ENCODE measurements around the gene DUS1L.
"Not testable (repeated sequence)": the region's sequence is repeated elsewhere in the genome, so short reads cannot be mapped to it uniquely, and the experiment has no call there.

Gene DUS1L

DNA sequence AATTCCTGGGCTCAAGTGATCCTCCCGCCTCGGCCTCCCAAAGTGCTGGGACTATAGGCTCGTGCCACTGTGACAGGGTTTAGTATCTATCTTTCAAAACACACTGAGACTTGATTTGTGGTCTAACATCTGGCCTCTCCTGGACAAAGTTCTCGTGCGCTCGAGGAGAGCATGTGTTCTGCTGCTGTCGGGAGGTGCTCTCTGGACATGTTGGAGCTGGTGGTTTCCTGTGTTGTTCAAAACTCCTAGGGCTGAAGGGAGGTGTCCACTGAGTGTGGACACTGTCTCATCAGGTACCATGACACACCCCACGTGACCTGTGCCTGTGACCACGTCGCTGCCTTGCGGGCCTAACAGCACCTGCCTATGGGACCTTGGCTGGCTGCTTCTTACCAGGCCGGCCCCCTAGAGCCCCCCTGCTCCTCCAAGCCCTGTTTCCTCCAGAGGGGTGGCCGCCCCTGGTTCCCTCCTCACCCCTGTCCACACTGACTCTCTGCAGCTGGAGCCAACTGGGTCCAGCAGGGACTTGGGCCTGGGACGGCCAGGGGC lies 19.6 kb downstream of the DUS1L start:
- no peak for FAIRE-seq
- no peak for DNase-seq (ENCODE audit: insufficient read length, low spot score)

DNA sequence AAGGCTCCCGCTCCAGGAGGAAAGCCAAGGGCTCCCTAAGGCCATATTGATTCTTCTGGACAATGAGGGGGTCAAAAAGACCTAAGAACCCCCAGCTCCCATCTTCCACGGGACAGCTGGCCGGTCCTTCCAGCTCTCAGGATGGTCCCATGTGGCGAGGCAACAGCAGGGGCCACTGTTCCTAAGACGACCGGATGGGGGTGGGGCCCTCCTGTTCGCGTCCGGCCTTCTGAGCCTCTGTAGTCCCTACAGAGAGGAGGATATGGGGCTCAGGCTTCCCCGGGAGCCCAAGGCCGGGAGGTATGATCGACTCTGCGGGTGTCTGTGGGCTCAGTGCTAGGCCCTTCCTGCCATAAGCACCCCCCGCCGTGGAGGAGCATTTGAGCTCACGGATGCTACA lies 22.1 kb downstream of the DUS1L start:
- FAIRE-seq (no peak), DNase-seq (ENCODE audit: insufficient read length, low spot score) (no peak)
- TF ChIP-seq SPI1 (IDR thresholded peaks at IDR 0.05; ENCODE audit: low read depth, low read length): no peak
- no peak for TF ChIP-seq POLR2A (IDR thresholded peaks at IDR 0.05; ENCODE audit: low read depth, low read length)
- no peak for TF ChIP-seq TAF1 (IDR thresholded peaks at IDR 0.05; ENCODE audit: low read depth, low read length)
- TF ChIP-seq PAX5 (IDR thresholded peaks at IDR 0.05; ENCODE audit: insufficient read depth, low read length, severe bottlenecking): no peak

More for the DNA sequence above, 19.6 kb downstream of the DUS1L start:
- TF ChIP-seq TAF1 (IDR thresholded peaks at IDR 0.05; ENCODE audit: low read depth, low read length) (no peak), PAX5 (IDR thresholded peaks at IDR 0.05; ENCODE audit: insufficient read depth, low read length, severe bottlenecking) (no peak), POU2F2 (IDR thresholded peaks at IDR 0.05; ENCODE audit: low read depth, low read length) (no peak), SPI1 (IDR thresholded peaks at IDR 0.05; ENCODE audit: low read depth, low read length) (no peak), POLR2AphosphoS5 (IDR thresholded peaks at IDR 0.05; ENCODE audit: low read depth, low read length) (no peak), POLR2A (IDR thresholded peaks at IDR 0.05; ENCODE audit: low read depth, low read length) (no peak)

DNA sequence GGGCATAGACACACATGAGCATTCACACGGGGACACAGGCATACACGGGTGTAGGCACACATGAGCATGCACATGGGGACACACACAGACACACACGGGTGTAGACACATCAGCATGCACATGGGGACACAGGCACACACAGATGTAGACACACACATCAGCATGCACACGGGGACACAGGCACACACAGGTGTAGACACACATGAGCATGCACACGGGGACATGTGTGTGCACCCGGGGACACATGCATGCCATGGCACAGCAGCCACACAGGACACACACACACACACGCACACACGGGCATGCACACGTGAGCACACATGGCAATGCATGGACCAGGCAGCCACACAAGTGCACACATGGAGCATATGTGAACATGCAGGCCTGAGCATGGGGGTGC lies 23.0 kb downstream of the DUS1L start:
- FAIRE-seq (no peak), DNase-seq (ENCODE audit: insufficient read length, low spot score) (no peak)
- TF ChIP-seq TAF1 (IDR thresholded peaks at IDR 0.05; ENCODE audit: low read depth, low read length): no peak
- TF ChIP-seq POLR2A (IDR thresholded peaks at IDR 0.05; ENCODE audit: low read depth, low read length): no peak
- TF ChIP-seq POU2F2 (IDR thresholded peaks at IDR 0.05; ENCODE audit: low read depth, low read length): no peak

DNA sequence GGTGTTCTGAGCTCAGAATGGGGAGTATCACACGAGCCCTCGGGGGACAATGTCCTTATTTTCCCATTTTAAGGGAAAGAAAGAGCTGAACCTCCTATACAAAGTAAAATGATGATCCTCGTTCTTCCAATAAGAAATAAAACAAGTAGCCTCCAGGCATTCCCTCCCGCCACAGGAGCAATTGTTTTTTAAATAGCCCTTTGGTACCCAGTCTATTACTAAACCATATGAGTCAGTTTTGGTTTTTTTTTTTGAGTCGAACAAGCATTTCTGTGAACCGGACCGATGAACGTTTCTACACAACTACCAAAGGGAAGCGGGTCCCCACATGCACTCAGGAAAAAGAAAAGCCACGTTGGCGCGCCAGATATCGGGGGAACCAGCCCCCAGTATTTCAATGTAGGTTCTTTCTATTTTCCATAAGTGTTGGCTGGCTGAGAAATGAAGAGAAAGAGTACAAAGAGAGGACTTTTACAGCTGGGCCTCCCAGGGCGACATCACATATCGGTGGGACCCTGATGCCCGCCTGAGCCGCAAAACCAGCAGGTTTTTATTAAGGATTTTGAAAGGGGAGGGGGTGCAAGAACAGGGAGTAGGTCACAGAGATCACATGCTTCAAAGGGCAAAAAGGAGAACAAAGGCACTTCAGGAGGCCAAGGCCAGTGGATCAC lies 24.3 kb downstream of the DUS1L start:
- DNase-seq (ENCODE audit: insufficient read length, low spot score) (no peak), FAIRE-seq (no peak)
- no peak for TF ChIP-seq PAX5 (IDR thresholded peaks at IDR 0.05; ENCODE audit: insufficient read depth, low read length, severe bottlenecking)
- TF ChIP-seq POLR2A (IDR thresholded peaks at IDR 0.05; ENCODE audit: low read depth, low read length): no peak
- TF ChIP-seq SPI1 (IDR thresholded peaks at IDR 0.05; ENCODE audit: low read depth, low read length): no peak
- no peak for TF ChIP-seq POLR2AphosphoS5 (IDR thresholded peaks at IDR 0.05; ENCODE audit: low read depth, low read length)
- TF ChIP-seq POU2F2 (IDR thresholded peaks at IDR 0.05; ENCODE audit: low read depth, low read length): no peak
- TF ChIP-seq TAF1 (IDR thresholded peaks at IDR 0.05; ENCODE audit: low read depth, low read length): no peak

DNA sequence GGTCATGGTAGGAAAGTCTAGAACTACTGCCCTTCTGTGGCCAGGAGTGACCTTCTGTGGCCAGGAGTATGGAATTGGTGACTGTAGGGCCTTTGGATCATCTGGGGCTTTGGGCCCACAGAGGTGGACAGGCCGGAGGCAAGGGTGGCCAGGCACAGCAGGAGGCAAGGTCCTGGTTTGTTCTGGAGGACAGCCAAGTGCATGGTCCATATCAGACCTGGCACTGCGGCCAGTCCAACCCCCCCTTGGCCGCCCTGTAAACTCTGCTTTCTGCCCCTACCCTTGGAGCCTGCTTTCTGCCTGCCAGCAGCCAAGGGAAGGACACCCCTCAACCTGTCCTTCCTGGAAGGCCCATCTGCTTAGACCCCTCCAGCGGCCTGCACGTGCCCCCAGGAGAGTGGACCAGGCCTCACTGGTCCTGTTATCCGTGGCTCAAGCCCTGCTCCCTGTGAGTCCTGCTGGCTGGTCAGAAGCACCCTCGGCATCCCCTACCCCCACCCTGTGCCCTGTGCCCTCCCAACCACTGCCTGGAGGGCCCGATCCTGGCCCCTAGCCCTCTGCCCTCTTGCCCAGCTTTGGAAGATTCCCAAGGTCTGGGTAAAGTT lies 25.8 kb downstream of the DUS1L start:
- no peak for TF ChIP-seq POLR2A (IDR thresholded peaks at IDR 0.05; ENCODE audit: low read depth, low read length)
- no peak for TF ChIP-seq PAX5 (IDR thresholded peaks at IDR 0.05; ENCODE audit: insufficient read depth, low read length, severe bottlenecking)
- TF ChIP-seq POU2F2 (IDR thresholded peaks at IDR 0.05; ENCODE audit: low read depth, low read length): no peak
- no peak for TF ChIP-seq POLR2AphosphoS5 (IDR thresholded peaks at IDR 0.05; ENCODE audit: low read depth, low read length)
- TF ChIP-seq TAF1 (IDR thresholded peaks at IDR 0.05; ENCODE audit: low read depth, low read length): no peak
- no peak for TF ChIP-seq SPI1 (IDR thresholded peaks at IDR 0.05; ENCODE audit: low read depth, low read length)
- DNase-seq (ENCODE audit: insufficient read length, low spot score) (no peak), FAIRE-seq (no peak)

DNA sequence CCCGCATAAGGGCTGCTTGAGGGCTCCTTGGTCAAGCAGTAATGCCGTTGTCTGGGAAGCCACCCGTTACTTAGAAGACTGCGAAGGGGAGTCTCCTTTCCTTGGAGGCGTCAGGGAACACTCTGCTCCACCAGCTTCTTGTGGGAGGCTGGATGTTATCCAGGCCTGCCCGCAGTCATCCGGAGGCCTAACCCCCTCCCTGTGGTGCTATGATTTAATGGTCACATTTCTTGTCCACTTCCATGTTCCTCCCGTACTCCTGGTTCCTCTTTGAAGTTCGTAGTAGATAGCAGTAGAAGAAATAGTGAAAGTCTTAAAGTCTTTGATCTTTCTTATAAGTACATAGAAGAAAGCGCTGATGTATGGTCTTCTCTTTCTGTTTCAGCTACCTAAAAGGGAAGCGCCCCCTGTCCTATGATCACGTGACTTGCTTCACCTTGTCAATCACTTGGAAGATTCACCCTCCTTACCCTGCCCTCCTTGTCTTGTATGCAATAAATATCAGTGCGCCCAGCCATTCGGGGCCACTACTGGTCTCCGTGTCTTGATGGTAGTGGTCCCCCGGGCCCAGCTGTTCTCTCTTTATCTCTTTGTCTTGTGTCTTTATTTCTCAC lies 26.7 kb downstream of the DUS1L start:
- FAIRE-seq: not testable (repeated sequence)

DNA sequence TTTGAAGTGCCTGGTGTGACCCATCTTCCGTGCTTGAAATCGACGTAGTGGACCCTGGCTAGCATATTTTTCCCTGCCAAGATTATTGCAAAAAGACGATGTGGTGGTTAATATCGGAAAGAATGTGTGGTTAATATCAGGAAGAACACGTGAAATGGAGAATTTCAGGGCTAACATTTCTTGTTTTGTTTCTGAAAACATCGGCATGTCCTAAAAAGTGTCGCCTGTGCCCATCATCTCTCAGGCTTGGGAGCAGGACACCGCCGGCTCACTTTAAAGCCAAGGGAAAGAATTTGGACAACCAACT lies 27.8 kb downstream of the DUS1L start:
- FAIRE-seq: no peak
- no peak for DNase-seq (ENCODE audit: insufficient read length, low spot score)
- TF ChIP-seq PAX5 (IDR thresholded peaks at IDR 0.05; ENCODE audit: insufficient read depth, low read length, severe bottlenecking): no peak
- no peak for TF ChIP-seq POLR2AphosphoS5 (IDR thresholded peaks at IDR 0.05; ENCODE audit: low read depth, low read length)
- TF ChIP-seq POLR2A (IDR thresholded peaks at IDR 0.05; ENCODE audit: low read depth, low read length): no peak
- TF ChIP-seq SPI1 (IDR thresholded peaks at IDR 0.05; ENCODE audit: low read depth, low read length): no peak
- no peak for TF ChIP-seq TAF1 (IDR thresholded peaks at IDR 0.05; ENCODE audit: low read depth, low read length)
- no peak for TF ChIP-seq POU2F2 (IDR thresholded peaks at IDR 0.05; ENCODE audit: low read depth, low read length)

More for the DNA sequence above, 26.7 kb downstream of the DUS1L start:
- DNase-seq (ENCODE audit: insufficient read length, low spot score): not testable (repeated sequence)
- 0 out of 2 replicates have a peak, but pooled peaks have one; percentile 38 for TF ChIP-seq SPI1 (IDR thresholded peaks at IDR 0.05; ENCODE audit: low read depth, low read length)

DNA sequence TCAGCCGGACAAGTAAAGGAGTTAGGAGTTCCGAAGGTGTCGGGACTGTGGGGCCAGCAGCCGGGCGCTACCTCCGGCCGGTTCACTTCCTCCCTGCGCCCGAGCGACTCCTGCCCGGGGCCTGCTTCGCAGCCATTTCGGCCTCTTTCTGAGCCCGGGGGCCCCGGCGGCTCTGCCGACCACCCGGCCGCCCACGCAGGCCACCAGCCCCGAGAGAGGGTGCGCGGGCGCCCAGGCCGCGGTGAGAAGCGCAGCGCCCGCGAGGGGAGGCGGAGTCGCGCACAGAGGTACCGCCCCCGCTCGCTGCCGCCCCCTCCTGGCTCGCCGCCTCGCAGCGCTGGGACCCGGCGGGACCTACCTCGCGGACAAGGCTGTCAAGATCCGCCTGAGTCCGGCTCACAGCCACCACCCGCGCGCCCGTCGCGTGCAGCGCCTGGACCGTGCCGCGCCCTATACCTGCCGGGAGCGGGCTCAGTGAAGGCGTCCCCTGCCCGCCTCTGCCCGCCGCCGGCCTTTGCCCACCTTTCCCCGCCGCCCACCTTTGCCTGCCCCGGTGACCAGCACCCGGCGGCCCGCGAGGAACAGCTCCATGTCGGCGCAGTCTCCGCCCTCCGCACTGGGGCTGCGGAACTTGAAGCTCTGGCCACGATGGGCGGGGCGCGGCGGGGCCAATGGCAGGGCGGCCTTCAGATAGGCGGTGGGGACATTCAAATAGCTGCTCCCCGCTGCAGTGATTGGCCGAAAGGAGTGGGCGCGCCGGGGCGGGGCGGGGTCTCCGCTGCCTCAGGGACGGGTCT lies 28.3 kb downstream of the DUS1L start, which contains the start of gene DCXR:
Gene DCXR (minus strand): TSS at position 606 of the 797 bp plus-strand sequence. CDS start 15 bp downstream, at position 591.
- DNase-seq (ENCODE audit: insufficient read length, low spot score): peak; percentile 99
- TF ChIP-seq POU2F2 (IDR thresholded peaks at IDR 0.05; ENCODE audit: low read depth, low read length): peak; percentile 52; the same call in 1 of the 2 replicates
- TF ChIP-seq PAX5 (IDR thresholded peaks at IDR 0.05; ENCODE audit: insufficient read depth, low read length, severe bottlenecking): no peak
- peak; percentile 80 for TF ChIP-seq POLR2A (IDR thresholded peaks at IDR 0.05; ENCODE audit: low read depth, low read length)
- peak; percentile 80 for TF ChIP-seq POLR2AphosphoS5 (IDR thresholded peaks at IDR 0.05; ENCODE audit: low read depth, low read length)
- no peak; the same call in 1 of the 2 replicates for TF ChIP-seq TAF1 (IDR thresholded peaks at IDR 0.05; ENCODE audit: low read depth, low read length)
- TF ChIP-seq SPI1 (IDR thresholded peaks at IDR 0.05; ENCODE audit: low read depth, low read length): peak; percentile 42; the same call in 1 of the 2 replicates
- peak; percentile 96 for FAIRE-seq

DNA sequence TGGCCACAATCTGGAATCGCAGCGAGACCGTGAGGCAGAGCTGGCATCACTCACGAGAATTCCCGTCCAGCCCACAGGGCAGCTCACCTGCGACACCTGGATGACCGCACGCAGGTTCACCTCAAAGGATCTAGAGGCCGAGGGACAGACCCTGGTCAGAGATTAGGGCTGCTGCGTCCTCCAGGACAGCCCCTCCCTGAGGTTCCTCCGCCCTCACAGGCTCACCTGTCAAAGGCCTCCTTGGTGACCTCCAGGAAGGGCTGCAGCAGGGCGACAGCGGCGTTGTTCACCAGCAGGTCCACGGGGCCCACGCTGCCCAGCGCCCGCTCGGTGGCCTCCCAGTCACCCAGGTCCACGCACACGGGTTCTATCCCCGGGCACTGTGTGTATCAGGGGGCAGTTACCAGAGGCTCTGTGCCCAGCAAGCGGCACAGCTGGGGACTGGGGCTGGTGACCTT lies 28.9 kb downstream of the DUS1L start:
- FAIRE-seq (peak; percentile 20), DNase-seq (ENCODE audit: insufficient read length, low spot score) (no peak)
- TF ChIP-seq POU2F2 (IDR thresholded peaks at IDR 0.05; ENCODE audit: low read depth, low read length): no peak
- TF ChIP-seq TAF1 (IDR thresholded peaks at IDR 0.05; ENCODE audit: low read depth, low read length): no peak
- TF ChIP-seq POLR2A (IDR thresholded peaks at IDR 0.05; ENCODE audit: low read depth, low read length): no peak
- no peak for TF ChIP-seq SPI1 (IDR thresholded peaks at IDR 0.05; ENCODE audit: low read depth, low read length)
- TF ChIP-seq PAX5 (IDR thresholded peaks at IDR 0.05; ENCODE audit: insufficient read depth, low read length, severe bottlenecking): no peak
- TF ChIP-seq POLR2AphosphoS5 (IDR thresholded peaks at IDR 0.05; ENCODE audit: low read depth, low read length): no peak

All from GM12891 (cell line).